SU-DHL-6 (cell line): ENCODE results near the gene MEIG1.

ENCODE experiments used
- EZH2phosphoT487 ChIP-seq: fragments of 200-600 bp; sonication (generic), shearing (Covaris generic); conservative IDR thresholded peaks from 2 replicates; pipeline ENCODE4 v1.6.1; 2018; ENCODE audit warnings: mild to moderate bottlenecking, antibody characterized with exemption, low read length, moderate library complexity, mixed read lengths
- TF ChIP-seq, protein P1 (sequence below): fragments of 200-600 bp; sonication (generic); IDR thresholded peaks from one replicate; pipeline ENCODE4 v1.5.1; 2017; ENCODE audit warnings: antibody characterized with exemption, mild to moderate bottlenecking, low read length, moderate library complexity; ENCODE audit not compliant: insufficient read depth, poor library complexity, severe bottlenecking

DNA sequence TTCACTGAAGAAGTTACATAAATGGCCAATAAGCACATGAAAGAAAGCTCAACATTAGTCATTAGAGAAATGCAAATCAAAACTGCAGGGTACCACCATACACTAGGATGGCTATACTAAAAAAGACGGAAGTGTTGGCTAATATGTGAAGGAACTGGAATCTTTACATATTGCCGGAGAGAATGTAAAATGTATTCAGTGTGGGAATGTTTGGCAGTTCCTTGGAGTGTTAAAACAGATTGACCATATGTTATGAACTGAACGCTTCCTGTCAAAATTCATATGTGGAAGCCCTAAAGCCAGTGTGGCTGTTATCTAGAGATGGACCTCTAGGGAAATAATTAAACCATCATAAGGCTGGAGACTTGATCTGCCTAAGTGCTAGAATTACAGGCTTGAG is 47.4 kb upstream of the MEIG1 start:
- TF ChIP-seq, protein P1, sequence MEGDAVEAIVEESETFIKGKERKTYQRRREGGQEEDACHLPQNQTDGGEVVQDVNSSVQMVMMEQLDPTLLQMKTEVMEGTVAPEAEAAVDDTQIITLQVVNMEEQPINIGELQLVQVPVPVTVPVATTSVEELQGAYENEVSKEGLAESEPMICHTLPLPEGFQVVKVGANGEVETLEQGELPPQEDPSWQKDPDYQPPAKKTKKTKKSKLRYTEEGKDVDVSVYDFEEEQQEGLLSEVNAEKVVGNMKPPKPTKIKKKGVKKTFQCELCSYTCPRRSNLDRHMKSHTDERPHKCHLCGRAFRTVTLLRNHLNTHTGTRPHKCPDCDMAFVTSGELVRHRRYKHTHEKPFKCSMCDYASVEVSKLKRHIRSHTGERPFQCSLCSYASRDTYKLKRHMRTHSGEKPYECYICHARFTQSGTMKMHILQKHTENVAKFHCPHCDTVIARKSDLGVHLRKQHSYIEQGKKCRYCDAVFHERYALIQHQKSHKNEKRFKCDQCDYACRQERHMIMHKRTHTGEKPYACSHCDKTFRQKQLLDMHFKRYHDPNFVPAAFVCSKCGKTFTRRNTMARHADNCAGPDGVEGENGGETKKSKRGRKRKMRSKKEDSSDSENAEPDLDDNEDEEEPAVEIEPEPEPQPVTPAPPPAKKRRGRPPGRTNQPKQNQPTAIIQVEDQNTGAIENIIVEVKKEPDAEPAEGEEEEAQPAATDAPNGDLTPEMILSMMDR = no peak
- TF ChIP-seq EZH2phosphoT487 = no peak
